Chondrocyte (in vitro differentiated cells): ENCODE results near the gene PSMB1. TPM values are rescaled to one million over a fixed set of nuclear protein-coding genes. Genes with fewer than 3 reads are reported as not detected.

Experiments used
- DNase-seq: peaks from one replicate; pipeline ENCODE4 v3.0.0; 2021; ENCODE audit warnings: mixed read lengths, low spot score
- H3K27ac Mint-ChIP-seq: one replicate; pipeline ENCODE4 v1.8.0; 2021; ENCODE audit warnings: mild to moderate bottlenecking, moderate library complexity, mixed read lengths; ENCODE audit not compliant: unreplicated experiment
- H3K27me3 Mint-ChIP-seq: 2 replicates; pipeline ENCODE4 v1.8.0; 2021; ENCODE audit warnings: low read depth, mixed read lengths
- H3K36me3 Mint-ChIP-seq: 2 replicates; pipeline ENCODE4 v1.8.0; 2021; ENCODE audit warnings: low read depth, mixed read lengths
- H3K4me1 Mint-ChIP-seq: 2 replicates; pipeline ENCODE4 v1.8.0; 2021; ENCODE audit warnings: low read depth, mild to moderate bottlenecking, mixed read lengths
- H3K4me3 Mint-ChIP-seq: one replicate; pipeline ENCODE4 v1.8.0; 2021; ENCODE audit warnings: mild to moderate bottlenecking, moderate library complexity, mixed read lengths; ENCODE audit not compliant: unreplicated experiment
- H3K9me3 Mint-ChIP-seq: 2 replicates; pipeline ENCODE4 v1.8.0; 2021; ENCODE audit warnings: low read depth, mixed read lengths
- total RNA-seq: library from RNA; stranded (reverse); gene quantifications from 3 replicates; pipeline ENCODE4 v1.2.1, GENCODE V29; 2021
- TF ChIP-seq, protein P1 (sequence below): fragments of 200-600 bp; sonication (generic); IDR thresholded peaks from 2 replicates; pipeline ENCODE4 v1.5.0; 2021; ENCODE audit warnings: antibody characterized with exemption, mild to moderate bottlenecking, moderate library complexity

The PSMB1 gene
- total RNA-seq, 1 donor from 2014 or later: 137 TPM

DNA sequence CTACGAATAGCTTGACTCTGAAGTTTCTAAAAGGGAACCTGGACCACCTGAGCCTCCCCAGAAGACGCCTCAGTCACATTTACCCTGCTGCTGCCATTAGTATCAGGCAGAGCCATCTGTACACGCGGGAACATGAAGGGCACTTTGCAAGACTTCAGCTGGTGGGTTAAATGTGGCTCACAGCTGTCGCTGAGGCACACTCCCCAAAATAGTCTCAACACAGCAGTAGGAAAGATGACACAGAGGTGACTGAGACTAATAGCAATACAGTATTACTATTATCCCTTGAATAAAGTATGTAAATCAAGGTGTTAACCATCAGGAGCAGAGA lies 29.0 kb downstream of the PSMB1 start:
- Mint-ChIP-seq H3K9me3 (peaks cover 11% of the 10 kb centered on the region), H3K27ac (no peak overlapping the region), H3K36me3 (peaks cover 2% of the 10 kb centered on the region), H3K27me3 (peaks cover 13% of the 10 kb centered on the region), H3K4me3 (no peak overlapping the region), H3K4me1 (no peaks in the 10 kb centered on the region)
- TF ChIP-seq, protein P1, sequence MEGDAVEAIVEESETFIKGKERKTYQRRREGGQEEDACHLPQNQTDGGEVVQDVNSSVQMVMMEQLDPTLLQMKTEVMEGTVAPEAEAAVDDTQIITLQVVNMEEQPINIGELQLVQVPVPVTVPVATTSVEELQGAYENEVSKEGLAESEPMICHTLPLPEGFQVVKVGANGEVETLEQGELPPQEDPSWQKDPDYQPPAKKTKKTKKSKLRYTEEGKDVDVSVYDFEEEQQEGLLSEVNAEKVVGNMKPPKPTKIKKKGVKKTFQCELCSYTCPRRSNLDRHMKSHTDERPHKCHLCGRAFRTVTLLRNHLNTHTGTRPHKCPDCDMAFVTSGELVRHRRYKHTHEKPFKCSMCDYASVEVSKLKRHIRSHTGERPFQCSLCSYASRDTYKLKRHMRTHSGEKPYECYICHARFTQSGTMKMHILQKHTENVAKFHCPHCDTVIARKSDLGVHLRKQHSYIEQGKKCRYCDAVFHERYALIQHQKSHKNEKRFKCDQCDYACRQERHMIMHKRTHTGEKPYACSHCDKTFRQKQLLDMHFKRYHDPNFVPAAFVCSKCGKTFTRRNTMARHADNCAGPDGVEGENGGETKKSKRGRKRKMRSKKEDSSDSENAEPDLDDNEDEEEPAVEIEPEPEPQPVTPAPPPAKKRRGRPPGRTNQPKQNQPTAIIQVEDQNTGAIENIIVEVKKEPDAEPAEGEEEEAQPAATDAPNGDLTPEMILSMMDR: no peak
- no peak for DNase-seq

DNA sequence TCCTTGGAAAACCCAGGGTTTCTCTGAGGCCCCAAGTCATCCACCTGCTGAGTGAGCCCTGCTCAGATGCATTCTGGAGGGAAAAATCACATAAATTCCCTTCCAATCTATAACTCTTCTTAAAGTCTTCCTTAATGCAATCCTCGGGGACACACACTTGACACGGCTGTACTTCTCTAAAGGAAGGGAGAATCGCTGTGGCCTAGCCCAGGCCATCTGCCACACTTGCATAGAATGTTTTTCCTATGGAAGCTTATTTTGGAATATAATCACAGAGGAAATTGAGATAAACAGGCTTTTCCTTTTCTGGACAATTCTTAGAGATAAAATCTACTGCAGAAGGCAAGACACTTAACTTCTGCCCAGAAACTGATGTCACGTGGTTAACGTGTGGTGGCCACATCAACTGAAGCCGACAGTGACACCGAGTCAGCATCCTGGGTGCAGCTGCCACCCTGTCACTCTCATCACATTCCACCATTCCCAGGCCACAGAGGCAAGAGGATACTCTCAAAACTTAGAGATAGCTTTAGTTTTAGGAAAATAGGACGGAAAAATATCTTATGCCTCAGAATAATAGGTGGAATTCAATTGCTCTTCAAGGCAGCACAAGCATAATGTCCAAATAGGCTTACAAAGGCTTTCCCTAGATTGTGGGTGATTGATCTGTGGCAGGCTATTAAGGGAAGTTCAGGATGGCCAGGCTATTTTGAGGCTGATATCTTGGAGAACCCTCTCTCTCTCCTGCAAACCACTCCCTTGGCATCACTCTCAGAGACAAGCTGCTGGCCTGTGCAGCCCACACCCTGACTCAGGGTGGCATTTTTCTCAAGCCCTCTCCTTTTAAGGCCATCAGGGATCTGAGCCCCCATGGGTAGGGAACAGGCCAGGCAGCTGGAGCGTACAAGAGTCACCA lies 29.6 kb downstream of the PSMB1 start:
- Mint-ChIP-seq H3K4me3 (no peak overlapping the region), H3K36me3 (peaks cover 2% of the 10 kb centered on the region), H3K27me3 (peaks cover 16% of the 10 kb centered on the region), H3K4me1 (no peaks in the 10 kb centered on the region), H3K27ac (no peak overlapping the region), H3K9me3 (peaks cover 11% of the 10 kb centered on the region)
- TF ChIP-seq, protein P1: no peak
- DNase-seq: no peak

DNA sequence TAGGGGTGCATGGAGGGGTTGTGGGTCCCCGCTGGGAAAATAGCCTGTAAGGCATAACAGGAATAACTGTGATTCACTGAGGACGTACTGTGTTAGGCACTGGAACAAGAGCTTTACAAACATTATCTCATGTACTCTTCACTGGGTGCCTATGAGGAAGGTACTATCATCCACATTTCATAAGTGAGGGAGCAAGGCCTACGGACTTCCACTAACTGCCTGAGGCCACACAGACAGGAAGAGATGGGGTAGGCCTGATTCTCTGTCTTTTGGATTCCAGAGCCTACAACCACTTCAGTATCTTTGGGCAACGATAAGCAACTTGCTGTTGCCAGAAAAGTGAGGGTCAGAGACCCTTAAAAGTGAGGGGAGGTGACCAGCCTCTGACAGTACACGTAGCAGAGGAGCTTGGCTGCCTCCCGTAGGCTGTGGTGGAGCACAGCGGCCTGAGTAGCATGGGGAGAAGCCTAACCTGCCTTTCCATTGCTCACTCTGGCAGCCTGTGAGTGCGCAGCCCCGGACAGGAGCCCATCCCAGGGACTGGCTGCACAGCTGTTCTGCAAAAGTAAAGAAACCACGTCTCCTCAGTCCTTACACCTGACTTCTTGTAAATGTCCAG lies 30.4 kb downstream of the PSMB1 start:
- peaks cover 2% of the 10 kb centered on the region for H3K36me3 Mint-ChIP-seq
- peaks cover 11% of the 10 kb centered on the region for H3K9me3 Mint-ChIP-seq
- H3K27ac Mint-ChIP-seq: no peak overlapping the region
- TF ChIP-seq, protein P1: peak; percentile 71
- no peaks in the 10 kb centered on the region for H3K4me1 Mint-ChIP-seq
- DNase-seq: no peak
- H3K27me3 Mint-ChIP-seq: peaks cover 16% of the 10 kb centered on the region
- no peak overlapping the region for H3K4me3 Mint-ChIP-seq

DNA sequence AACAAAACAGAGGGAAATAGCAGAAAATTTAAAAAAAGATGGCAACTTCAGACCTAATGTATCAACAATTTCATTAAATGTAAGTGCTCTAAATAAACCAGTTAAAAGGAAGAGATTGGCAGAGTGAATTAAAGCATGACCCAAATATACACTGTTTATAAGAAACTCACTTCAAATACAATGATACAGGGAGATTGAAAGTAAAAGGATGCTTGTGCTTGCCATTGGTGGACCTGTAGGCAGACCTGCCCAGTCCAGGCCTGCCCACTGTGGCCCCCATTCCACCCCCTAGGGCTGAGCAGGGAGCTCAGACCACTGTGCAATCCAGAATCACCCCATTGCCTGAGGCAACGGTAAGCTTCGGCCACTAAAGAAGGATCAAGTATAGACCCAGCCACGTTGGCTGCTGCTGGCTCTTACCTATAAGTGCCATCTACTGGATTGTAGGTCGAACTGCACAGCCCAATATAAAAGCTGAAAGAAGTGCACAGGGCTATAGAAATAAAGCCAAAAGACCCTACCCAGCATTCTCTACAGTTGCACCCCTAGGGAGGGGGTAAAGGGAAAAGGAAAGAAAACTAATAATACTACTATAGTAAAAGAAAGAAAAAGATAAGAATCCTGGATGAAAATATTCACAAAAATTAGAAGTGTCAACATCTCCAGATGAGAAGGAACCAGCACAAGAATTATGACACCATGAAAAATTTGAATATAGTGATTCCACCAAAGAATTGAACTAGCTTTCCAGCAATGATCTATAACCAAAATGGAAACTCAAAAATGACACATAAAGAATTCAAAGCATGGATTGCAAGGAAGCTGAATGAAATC lies 36.1 kb downstream of the PSMB1 start:
- Mint-ChIP-seq H3K4me3 (no peak overlapping the region), H3K27me3 (peaks cover 16% of the 10 kb centered on the region), H3K36me3 (peaks cover 2% of the 10 kb centered on the region), H3K27ac (no peak overlapping the region), H3K4me1 (no peaks in the 10 kb centered on the region), H3K9me3 (peaks cover 16% of the 10 kb centered on the region)
- TF ChIP-seq, protein P1: peak; percentile 91
- no peak for DNase-seq

DNA sequence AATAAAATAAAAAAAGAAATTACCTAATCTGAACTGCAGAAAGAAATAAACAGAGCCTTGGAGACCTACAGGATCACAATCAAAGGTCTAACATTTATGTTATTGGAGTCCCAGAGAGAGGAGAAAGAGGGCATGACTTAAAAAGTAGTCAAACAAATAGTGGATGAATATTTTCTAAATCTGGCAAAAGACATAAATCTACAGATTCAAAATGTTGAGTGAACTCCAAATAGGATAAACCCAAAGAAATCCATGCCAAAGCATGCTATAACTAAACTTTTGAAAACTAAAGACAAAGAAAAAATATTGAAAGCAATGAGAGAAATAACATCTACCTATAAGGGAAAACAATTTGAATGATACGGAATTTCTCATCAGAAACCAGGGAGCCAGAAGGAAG lies 38.2 kb downstream of the PSMB1 start:
- no peak for DNase-seq
- H3K4me3 Mint-ChIP-seq: no peak overlapping the region
- no peak overlapping the region for H3K27ac Mint-ChIP-seq
- peaks cover 6% of the 10 kb centered on the region for H3K9me3 Mint-ChIP-seq
- TF ChIP-seq, protein P1: no peak
- no peaks in the 10 kb centered on the region for H3K36me3 Mint-ChIP-seq
- H3K4me1 Mint-ChIP-seq: no peaks in the 10 kb centered on the region
- H3K27me3 Mint-ChIP-seq: peaks cover 8% of the 10 kb centered on the region
